ENCODE results near the gene GABRG3.

Gene GABRG3

GRCh38 chr15:27535445-27536129, 564.6 kb downstream of the GABRG3 start:
- no peak for DNase-seq

DNA sequence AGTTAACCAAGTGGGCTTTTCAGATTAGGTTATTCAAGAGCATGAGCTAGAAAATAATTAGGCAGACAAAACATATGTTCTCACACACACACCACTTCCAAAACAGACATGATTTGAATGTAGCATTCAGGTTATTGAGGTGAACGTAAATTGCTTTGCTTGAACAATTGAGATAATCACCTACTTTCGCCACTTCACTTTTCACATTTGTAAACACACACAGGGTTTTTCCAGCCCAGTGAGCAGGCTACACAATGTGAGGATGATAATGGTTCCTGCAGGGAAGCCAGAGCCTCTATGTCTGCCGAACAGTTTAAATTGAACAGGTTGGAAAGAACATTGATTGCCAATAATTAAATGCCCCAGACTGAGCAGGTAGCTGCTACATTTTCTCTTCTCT, 567.3 kb downstream of the GABRG3 start:
- DNase-seq: no peak

- no peak for DNase-seq
Observed at GRCh38 chr15:27541581-27541980, 570.6 kb downstream of the GABRG3 start.

GRCh38 chr15:27545494-27546255, 574.7 kb downstream of the GABRG3 start:
- no peak for DNase-seq

DNA sequence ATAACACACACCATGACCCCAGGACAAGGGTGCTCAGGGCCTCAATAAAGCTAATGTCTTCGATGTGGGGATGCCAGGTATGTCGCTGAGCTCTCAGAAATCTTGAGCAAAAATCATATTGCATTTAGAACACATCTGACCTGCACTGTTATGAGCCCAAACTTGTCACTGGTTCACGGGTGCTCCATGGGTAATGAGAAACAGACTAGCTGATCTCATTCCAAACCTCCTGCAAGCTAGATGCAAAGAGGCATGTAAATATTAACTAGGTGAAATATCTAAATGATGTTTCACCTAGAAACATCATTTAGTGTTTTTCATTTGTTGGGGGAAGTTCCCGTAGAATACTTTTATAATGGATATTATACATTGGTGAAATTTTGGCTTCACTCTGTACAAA, 578.8 kb downstream of the GABRG3 start:
- no peak for DNase-seq

GRCh38 chr15:27550635-27551034, 579.7 kb downstream of the GABRG3 start:
- no peak for DNase-seq

- DNase-seq: no peak
Observed at GRCh38 chr15:27561816-27562215, 590.8 kb downstream of the GABRG3 start.

DNA sequence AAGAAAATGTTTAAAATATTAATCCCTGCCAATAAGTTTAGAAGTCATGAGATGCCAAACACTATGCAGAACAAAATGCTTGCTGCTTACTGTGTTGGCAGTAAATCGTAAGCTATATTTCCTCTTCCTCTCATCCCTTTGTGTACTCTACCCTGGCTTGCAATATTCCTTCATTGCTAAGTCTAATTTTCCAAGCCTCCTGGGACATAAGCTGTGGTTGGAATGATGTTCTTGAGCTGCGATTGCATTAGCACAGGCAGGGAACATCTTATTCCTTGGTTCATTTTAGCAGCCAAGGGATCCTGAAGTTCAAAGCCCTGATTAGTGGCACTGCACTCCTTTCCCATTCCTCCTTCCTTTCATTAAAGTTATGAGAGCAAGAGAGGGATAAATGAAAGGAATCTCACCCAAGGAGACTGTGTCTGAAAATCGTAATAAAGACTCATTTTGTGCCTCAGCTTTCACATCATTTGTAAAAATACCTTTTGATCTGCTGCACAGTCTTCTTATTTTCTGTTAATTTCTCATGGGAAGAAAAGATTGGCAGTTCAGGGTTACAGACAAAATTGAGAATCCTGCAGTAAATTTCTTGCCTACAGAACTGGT, 592.9 kb downstream of the GABRG3 start:
- DNase-seq: no peak

DNA sequence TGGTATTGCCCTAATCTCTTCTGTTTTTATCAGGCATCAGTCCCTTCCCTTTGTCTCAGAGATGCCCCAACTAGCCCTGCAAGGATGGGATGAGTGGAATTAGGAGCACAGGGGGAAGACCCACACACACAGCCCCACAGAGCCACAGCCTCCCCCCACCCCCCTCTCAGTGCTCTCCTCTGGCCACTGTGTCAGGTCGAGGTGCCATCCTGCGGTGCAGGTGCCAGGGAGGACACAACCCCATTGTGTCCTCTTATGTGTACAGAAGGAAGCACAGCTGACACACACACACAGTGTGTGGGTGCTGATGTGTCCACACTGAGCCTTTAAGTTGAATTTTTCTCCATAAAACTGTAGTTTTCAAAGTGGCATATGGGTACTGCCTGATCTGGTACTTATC, 593.7 kb downstream of the GABRG3 start:
- no peak for DNase-seq

DNA sequence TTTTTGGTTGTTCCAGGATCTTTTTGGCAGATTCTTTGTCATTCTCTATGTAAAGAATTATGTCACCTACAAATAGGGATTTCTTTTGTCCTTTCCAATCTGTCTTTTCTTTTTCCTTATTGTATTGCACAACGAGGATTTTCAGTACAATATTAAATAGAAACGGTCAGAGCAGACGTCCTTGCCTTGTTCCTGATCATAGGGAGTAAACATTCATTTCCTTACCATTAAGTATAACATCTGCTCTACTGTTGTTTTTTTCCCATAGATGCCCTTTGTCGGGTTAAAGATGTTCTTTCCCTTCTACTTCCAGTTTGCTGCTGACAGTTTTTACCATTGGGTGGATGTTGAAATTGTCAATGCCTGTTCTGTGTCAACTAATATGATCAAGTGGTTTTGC, 599.8 kb downstream of the GABRG3 start:
- DNase-seq: no peak

GRCh38 chr15:27573805-27574485, 603.0 kb downstream of the GABRG3 start:
- DNase-seq: no peak

- DNase-seq: no peak
Observed at GRCh38 chr15:27574541-27575054, 603.6 kb downstream of the GABRG3 start.

DNA sequence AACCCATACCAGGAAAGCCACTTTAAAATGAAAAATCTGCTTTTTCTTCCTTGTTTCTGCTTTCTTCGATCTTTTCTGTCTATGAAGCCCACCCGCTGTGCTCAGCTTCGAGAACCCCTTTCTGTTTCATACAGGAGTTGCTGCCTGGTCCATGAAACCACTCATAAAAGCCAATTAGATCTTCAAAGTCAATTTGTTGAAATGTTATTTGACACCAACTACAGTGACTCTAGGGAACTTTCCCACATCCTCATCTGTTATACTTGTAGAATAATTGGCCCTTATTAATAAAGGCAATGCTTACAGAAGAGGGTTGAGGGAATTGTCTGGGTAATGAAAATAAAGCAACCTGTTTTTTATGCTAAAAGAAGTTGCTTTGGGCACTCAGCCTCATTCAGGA, 604.5 kb downstream of the GABRG3 start:
- no peak for DNase-seq

- no peak for DNase-seq
Observed at GRCh38 chr15:27576576-27576975, 605.6 kb downstream of the GABRG3 start.

GRCh38 chr15:27579738-27580137, 608.8 kb downstream of the GABRG3 start:
- no peak for DNase-seq

DNA sequence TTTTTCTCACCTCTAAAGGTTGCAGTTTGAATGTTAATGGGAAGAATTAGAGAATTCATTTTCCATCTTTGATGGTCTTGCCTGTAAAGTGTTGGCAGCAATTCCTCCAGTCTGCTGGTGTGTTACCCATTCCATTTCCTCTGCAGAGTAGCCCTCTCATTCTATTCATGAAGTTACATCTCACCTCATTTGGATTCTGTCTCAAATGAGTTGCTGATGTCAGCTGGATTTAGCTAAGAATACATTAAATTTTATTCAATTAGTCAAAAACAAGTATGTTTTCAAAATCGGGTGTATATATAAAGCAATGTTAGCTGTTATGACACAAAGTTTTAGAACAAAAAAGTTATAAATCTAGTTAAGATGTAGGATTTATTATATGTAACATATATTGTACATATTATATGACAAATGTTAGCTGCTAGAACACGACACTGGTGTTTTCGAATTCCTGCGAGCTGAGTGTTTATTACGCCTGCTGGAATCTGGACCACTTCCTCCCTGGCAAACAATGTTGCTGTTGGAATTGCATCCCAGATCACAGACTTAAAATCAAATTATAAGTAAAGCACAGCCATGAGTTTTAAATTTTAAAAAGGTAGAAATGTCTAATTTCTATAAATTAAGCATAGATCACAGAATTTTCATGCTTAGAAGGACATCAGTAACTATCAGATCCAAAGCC, 611.9 kb downstream of the GABRG3 start:
- no peak for DNase-seq

GRCh38 chr15:27583651-27584050, 612.7 kb downstream of the GABRG3 start:
- no peak for DNase-seq

DNA sequence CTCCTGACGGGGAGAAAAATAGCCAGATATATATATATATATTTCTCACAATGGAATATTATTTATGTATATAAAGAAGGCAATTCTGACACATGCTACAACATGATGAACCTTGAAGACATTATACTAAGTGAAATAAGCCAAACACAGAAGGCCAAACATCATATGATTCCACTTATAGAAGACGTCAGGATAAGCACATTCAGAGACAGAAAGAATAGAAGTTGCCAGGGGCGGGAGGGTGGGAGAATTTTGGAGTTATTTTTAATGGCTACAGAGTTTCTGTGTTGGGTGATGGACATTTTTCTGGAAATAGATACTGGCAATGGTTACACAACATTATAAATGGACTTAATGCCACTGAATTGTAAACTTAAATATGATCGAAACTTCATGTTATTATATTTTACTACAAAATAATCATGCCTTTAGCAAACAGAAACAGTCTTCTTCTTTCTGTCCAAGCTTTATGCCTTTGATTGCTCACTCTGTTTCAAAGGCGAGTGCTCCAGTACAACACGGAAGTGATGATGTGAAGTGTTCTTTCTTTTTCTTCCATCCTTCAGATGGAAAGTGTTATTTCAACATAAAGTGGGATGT, 614.2 kb downstream of the GABRG3 start:
- no peak for DNase-seq

DNA sequence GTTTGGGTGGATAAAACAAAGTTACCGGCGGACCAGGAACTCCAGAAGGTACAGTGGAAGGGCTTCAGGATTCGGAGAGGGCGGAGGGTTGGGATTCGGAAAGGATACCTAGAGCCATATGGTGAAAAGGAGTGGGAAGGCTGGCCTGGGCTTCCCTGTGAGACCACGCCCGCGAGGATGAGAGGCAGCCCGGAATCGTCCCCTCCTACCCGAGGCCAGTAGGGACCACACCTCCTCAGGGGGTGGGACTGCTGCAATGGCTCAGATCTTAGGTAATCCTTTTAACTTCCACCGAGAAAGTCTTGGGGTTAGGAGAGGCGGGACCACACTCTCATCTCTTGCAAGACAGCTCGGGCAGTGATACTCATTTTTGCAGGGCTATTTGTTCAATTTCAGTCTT, 616.8 kb downstream of the GABRG3 start:
- DNase-seq: no peak

DNA sequence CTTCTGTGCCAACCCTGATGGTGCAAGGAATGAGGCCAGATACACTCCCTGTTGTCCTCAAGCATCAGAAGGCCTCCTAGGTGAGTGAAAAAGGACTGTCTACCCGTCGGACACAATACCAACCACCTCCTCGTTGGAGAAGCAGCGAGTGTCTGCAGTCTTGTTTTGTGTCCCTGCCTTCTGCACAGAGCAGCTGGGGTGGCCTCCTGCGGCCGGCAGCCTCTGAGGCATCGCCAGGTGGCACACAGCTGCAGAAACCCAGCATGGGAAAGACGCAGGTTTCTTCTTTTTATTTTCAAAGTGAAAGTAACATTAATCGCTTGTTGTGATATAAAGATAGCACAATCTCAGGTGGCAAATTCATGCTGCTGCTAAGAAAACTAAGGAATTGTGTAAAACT, 618.3 kb downstream of the GABRG3 start:
- no peak for DNase-seq

GRCh38 chr15:27589782-27590181, 618.8 kb downstream of the GABRG3 start:
- DNase-seq: no peak

All from activated T-cell treated with anti-CD3 and anti-CD28 coated beads for 4 hours (primary cell).